CD4-positive, alpha-beta T cell (primary cell): Measurements from ENCODE around the gene PPP1R3F. TPM values are rescaled to one million over a fixed set of nuclear protein-coding genes. Genes with fewer than 3 reads are reported as not detected.
"Not testable (repeated sequence)": the region's sequence is repeated elsewhere in the genome, so short reads cannot be mapped to it uniquely, and the experiment has no call there.

Experiments
- ATAC-seq: fragments of 200-7000 bp; cut with Tn5 transposase; one replicate; pipeline ENCODE4 v1.10.0; 2022; ENCODE audit warnings: mild to moderate bottlenecking; ENCODE audit not compliant: poor library complexity
- CTCF ChIA-PET: fragments of 350-600 bp; sonication (Branson Sonifier 250); formaldehyde crosslinking; loops from one replicate; lab custom pipeline; 2021; ENCODE audit warnings: antibody characterized with exemption, inconsistent platforms; lab: Charles Lee
- POLR2A ChIA-PET: fragments of 350-600 bp; sonication (Branson Sonifier 250); formaldehyde crosslinking; loops from one replicate; lab custom pipeline; 2021; ENCODE audit warnings: antibody characterized with exemption, inconsistent platforms; lab: Charles Lee
- DNase-seq, 14 experiments: peaks; one replicate each; pipeline ENCODE4 v3.0.0-alpha.2; 2013 to 2020; ENCODE audit warnings: mixed read lengths in 2 of 14
- H3K27ac ChIP-seq, 2 donors: one replicate each; pipeline versions ENCODE4 v1.5.1 to v1.7.0; 2013; ENCODE audit warnings: low read length in 2 of 2, low read depth in 1 of 2, mild to moderate bottlenecking in 1 of 2
- H3K27me3 ChIP-seq, 2 experiments: 1 replicate in 1 of 2; 2 replicates in 1 of 2; pipeline versions ENCODE4 v1.6.1 to v1.7.0; 2013; ENCODE audit warnings: low read length in 2 of 2, control low read depth in 1 of 2, mild to moderate bottlenecking in 1 of 2, moderate library complexity in 1 of 2; ENCODE audit not compliant: insufficient read depth in 2 of 2, control insufficient read depth in 1 of 2
- H3K36me3 ChIP-seq: one replicate; pipeline ENCODE4 v1.6.1; 2013; ENCODE audit warnings: low read length, control low read depth; ENCODE audit not compliant: insufficient read depth
- H3K4me1 ChIP-seq: one replicate; pipeline ENCODE4 v1.6.1; 2013; ENCODE audit warnings: low read length, control low read depth; ENCODE audit not compliant: insufficient read depth
- H3K4me3 ChIP-seq: one replicate; pipeline ENCODE4 v1.5.1; 2013; ENCODE audit warnings: mild to moderate bottlenecking, low read length, moderate library complexity
- H3K9me3 ChIP-seq, 2 experiments: 1 replicate in 1 of 2; 2 replicates in 1 of 2; pipeline versions ENCODE4 v1.6.1 to v1.7.0; 2013; ENCODE audit warnings: low read length in 2 of 2, mild to moderate bottlenecking in 2 of 2, control low read depth in 1 of 2, moderate library complexity in 1 of 2; ENCODE audit not compliant: control insufficient read depth in 1 of 2, insufficient read depth in 1 of 2
- H3K27ac Mint-ChIP-seq: one replicate; pipeline ENCODE4 v1.8.0; 2020; ENCODE audit warnings: mixed read lengths
- H3K27me3 Mint-ChIP-seq: one replicate; pipeline ENCODE4 v1.8.0; 2021; ENCODE audit warnings: mixed read lengths
- H3K36me3 Mint-ChIP-seq: one replicate; pipeline ENCODE4 v1.8.0; 2021; ENCODE audit warnings: low read depth, mixed read lengths
- H3K4me1 Mint-ChIP-seq: one replicate; pipeline ENCODE4 v1.8.0; 2021; ENCODE audit warnings: low read depth, mixed read lengths
- H3K4me3 Mint-ChIP-seq: one replicate; pipeline ENCODE4 v1.8.0; 2020; ENCODE audit warnings: mild to moderate bottlenecking, mixed read lengths
- H3K9me3 Mint-ChIP-seq: one replicate; pipeline ENCODE4 v1.8.0; 2020; ENCODE audit warnings: mixed read lengths
- CTCF ChIP-seq: fragments of 200-600 bp; IDR thresholded peaks from one replicate; pipeline ENCODE4 v1.8.0; 2022; ENCODE audit warnings: antibody characterized with exemption, mild to moderate bottlenecking
- intact Hi-C, 2 experiments: fragments of 100-400 bp; cut with DNase I in 1 of 2; cut with micrococcal nuclease in 1 of 2; formaldehyde crosslinking; loops; one replicate each; pipeline versions ENCODE4 v1.15.1 to v1.9.0; 2023 to 2025; cut with DNase I, micrococcal nuclease
- total RNA-seq, 174 experiments: library from RNA in 2 of 174; stranded (reverse) in 2 of 174; gene quantifications; one replicate each; pipeline ENCODE4 v1.2.3 and lab custom pipeline; 2021 to 2026

PPP1R3F gene
- total RNA-seq, 2 experiments from 2014 or later = 8.5 to 9.1 TPM

GRCh38 chrX:49300703-49301102 lies 31.1 kb downstream of the PPP1R3F start:
- no peak overlapping the region for H3K4me3 ChIP-seq
- no peak for DNase-seq
- H3K9me3 ChIP-seq = no peaks in the 10 kb centered on the region
- no peaks in the 10 kb centered on the region for H3K27me3 Mint-ChIP-seq
- H3K4me1 ChIP-seq = no peaks in the 10 kb centered on the region
- no peaks in the 10 kb centered on the region for H3K36me3 Mint-ChIP-seq
- H3K9me3 Mint-ChIP-seq = no peaks in the 10 kb centered on the region
- H3K36me3 ChIP-seq = no peaks in the 10 kb centered on the region
- H3K4me1 Mint-ChIP-seq = no peaks in the 10 kb centered on the region
- intact Hi-C loops = no loop called here
- H3K27me3 ChIP-seq = no peaks in the 10 kb centered on the region
- CTCF ChIA-PET = no interaction called here
- H3K27ac Mint-ChIP-seq = no peak overlapping the region
- H3K27ac ChIP-seq = no peak overlapping the region
- POLR2A ChIA-PET = interaction anchor here (0.8 kb wide), 1 partner anchor 9 kb away, joined by 4 read pairs; no protein-coding TSS in a partner anchor
- no peak for ATAC-seq
- no peak for TF ChIP-seq CTCF
- no peak overlapping the region for H3K4me3 Mint-ChIP-seq

GRCh38 chrX:49303346-49303745 lies 33.8 kb downstream of the PPP1R3F start, which contains the start of gene GAGE10:
GAGE10 (plus strand) TSS chrX:49303646; CDS start chrX:49304860, 1,214 bp downstream.
- no peak for DNase-seq
- ATAC-seq = no peak
- H3K4me1 ChIP-seq = peaks cover 1% of the 10 kb centered on the region
- H3K27me3 ChIP-seq = no peaks in the 10 kb centered on the region
- no peaks in the 10 kb centered on the region for H3K36me3 ChIP-seq
- POLR2A ChIA-PET = no interaction called here
- H3K9me3 ChIP-seq = no peaks in the 10 kb centered on the region
- no peak within 1 kb of the TSS for H3K4me3 ChIP-seq
- H3K4me1 Mint-ChIP-seq = peaks cover 4% of the 10 kb centered on the region
- no peak within 1 kb of the TSS for H3K27ac ChIP-seq
- H3K36me3 Mint-ChIP-seq = no peaks in the 10 kb centered on the region
- no peak within 1 kb of the TSS for H3K4me3 Mint-ChIP-seq
- intact Hi-C loops = no loop called here
- CTCF ChIA-PET = no interaction called here
- no peaks in the 10 kb centered on the region for H3K9me3 Mint-ChIP-seq
- no peaks in the 10 kb centered on the region for H3K27me3 Mint-ChIP-seq
- no peak for TF ChIP-seq CTCF
- H3K27ac Mint-ChIP-seq = no peak within 1 kb of the TSS

- not testable (repeated sequence) for H3K4me3 ChIP-seq, H3K9me3 ChIP-seq, H3K4me3 Mint-ChIP-seq, DNase-seq, H3K27me3 ChIP-seq, ATAC-seq, H3K36me3 ChIP-seq, H3K36me3 Mint-ChIP-seq, H3K9me3 Mint-ChIP-seq, H3K27ac ChIP-seq, H3K27me3 Mint-ChIP-seq
- POLR2A ChIA-PET = interaction anchor here (2.2 kb wide), 1 partner anchor 350 kb away, joined by 8 read pairs; the partner anchor contains the start of gene OTUD5
- H3K4me1 ChIP-seq = peaks cover 21% of the 10 kb centered on the region
- intact Hi-C loops = loop anchor here (5.0 kb wide), 2 partner anchors 35 to 505 kb away; partner anchors contain the start of gene HDAC6 (in 1 of the 2)
- CTCF ChIA-PET = interaction anchor here (1.6 kb wide), 1 partner anchor 115 kb away, joined by 3 read pairs; no protein-coding TSS in a partner anchor
- H3K4me1 Mint-ChIP-seq = peaks cover 25% of the 10 kb centered on the region
- peak overlapping the region; percentile 98 for H3K27ac Mint-ChIP-seq
These were observed 38.2 kb downstream of the PPP1R3F start for GRCh38 chrX:49307775-49308174.
